ENCODE measurements around the gene GAL3ST3. TPM values are rescaled to one million over a fixed set of nuclear protein-coding genes. Genes with fewer than 3 reads are reported as not detected.
"Not testable (repeated sequence)": the region's sequence is repeated elsewhere in the genome, so short reads cannot be mapped to it uniquely, and the experiment has no call there.

GAL3ST3 gene
- total RNA-seq, 1 donor from 2014 or later: not detected

DNA sequence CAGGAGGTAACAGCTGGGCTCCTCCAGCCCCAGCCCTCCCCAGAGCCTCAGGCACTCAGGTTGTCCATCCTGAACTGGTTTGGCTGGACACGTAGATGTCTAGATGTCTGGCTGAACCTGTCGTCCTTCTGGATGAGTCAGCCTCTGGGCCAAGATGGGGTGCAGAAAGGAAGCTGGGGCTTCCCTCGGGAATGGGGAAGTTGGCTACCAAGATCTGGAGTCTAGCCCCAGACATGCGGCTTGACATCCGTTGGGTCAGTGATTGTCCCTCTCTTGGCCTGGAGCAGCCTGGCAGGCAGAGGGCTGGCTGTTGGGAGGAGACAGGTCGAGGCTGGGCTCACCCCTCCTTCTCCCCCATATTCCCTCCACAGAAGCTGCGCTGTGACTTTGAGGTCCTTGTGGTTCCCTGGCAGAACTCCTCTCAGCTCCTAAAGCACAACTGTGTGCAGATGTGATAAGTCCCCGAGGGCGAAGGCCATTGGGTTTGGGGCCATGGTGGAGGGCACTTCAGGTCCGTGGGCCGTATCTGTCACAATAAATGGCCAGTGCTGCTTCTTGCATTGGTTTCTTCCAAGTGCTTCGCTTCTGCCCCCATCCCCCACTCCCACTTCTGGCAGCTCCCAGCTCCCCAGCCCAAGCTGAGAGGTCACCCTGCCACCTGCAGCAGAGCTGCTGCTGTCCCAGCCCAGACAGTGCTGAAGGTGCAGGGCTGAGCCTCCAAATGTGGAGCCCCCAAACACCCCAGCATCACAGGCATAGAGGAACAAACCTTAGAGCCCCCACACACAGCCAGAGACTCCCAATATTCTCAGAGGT, 35.8 kb downstream of the GAL3ST3 start:
- DNase-seq (ENCODE audit: low spot score): peak; percentile 65

DNA sequence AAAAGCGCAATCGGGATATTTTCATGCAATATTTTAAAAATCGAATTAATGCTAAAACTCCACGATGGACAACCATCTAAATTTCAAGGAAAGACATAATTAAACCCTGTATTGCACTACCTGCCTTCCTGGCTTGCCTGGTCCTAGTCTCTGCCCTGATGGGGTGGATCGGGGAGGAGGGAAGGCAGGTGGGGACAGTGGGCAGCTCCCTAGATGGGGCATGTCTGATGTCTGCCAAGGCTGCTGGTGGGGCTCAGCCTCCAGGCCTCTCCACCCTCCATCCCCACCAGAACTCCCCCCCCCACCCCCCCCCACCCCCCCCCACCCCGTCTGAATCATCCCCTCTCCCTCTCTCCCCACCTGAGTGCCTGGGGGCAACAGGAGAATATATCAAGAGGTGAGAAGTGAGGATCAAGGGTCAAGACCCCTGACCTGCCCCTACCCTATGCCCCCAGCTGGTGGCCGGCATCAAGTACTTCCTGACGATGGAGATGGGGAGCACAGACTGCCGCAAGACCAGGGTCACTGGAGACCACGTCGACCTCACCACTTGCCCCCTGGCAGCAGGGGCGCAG, 36.5 kb downstream of the GAL3ST3 start:
- DNase-seq (ENCODE audit: low spot score): no peak

DNA sequence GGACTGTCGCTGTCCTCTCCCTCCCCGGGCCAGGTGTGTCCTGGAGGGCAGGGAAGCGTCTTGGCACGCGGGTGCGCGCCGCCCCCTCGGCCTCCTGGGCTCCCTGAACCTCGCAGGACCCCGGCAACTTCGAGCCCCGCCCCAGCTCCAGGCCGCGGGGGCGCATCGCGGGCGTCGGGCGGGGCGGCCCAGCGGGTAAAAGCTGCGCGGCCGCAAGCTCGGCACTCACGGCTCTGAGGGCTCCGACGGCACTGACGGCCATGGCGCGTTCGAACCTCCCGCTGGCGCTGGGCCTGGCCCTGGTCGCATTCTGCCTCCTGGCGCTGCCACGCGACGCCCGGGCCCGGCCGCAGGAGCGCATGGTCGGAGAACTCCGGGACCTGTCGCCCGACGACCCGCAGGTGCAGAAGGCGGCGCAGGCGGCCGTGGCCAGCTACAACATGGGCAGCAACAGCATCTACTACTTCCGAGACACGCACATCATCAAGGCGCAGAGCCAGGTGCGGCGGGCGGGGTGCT, 37.1 kb downstream of the GAL3ST3 start, which contains the start of gene CST6:
CST6 (plus strand) TSS at position 224 of the 519 bp plus-strand sequence; CDS start at position 261, 37 bp downstream.
- no peak for DNase-seq (ENCODE audit: low spot score)

DNA sequence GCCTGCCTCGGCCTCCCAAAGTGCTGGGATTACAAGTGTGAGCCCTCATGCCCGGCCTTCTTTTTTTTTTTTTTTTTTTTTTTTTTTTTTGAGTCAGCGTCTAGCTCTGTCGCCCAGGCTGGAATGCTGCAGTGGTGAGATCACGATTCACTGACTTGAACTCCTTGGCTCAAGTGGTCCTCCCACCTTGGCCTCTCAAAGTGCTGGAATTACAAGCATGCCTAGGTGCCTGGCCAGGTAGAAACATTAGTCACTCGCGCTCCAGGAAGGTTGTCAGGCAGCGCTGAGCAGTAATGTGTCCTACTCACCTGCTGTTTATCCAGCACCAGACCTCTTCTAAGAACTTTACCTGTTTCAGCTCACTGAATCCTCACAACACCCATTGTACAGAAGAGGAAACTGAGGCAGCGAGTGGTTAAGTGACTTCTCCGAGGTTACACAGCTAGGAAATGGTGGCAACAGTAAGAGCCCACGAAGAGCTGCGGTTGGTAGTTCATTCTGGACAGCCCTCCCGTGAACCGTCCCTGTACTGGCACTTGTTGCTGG, 37.6 kb downstream of the GAL3ST3 start:
- DNase-seq (ENCODE audit: low spot score): no peak

DNA sequence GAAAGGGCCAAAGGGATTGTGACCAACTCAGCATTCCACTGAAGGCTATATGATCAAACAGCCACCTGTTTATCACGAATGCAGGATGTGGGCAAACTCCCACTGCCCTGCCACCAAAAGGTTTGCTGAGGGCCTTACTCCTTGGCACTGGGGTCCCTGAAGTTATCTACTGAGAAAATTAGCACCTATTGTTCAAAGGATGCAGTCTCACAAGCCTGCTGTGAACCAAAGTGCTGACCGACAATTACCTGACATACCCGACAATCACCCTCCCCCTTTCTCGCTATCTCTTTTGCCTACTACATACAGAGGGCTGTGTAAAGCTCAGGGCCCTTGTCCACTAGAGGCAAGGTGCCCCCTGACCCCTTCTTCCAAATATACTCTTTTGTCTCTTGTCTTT, 38.9 kb downstream of the GAL3ST3 start:
- not testable (repeated sequence) for DNase-seq (ENCODE audit: low spot score)

DNA sequence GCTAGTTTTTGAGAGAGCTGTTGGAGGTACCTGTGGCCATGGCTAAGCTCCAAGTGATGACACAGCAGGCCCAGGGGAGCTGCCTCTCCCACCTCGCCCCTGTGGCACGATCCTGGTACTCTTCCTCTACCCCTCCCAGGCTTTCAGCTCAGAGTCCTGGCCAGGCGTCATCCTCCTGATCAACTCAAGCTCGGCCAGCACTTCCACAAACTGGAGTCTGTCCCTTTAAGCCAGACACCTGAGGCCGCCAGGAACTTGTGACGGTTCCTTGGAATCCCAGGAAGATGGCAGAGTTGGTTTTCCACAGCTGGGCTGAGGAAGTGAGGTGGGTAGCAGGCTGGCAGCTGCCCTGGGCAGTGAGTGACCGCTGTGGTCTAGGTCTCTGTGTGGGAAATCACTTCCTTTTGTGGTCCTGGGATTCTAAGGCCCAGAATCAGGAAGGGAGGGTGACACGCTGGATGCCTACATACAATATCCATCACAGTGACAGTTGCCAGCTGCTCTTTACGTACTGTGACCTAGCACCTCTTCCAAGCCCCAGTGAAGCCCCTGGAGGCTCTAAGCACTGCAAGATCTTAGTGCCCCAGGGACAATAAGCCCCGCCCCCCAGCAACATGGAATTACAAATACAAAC, 40.4 kb downstream of the GAL3ST3 start:
- DNase-seq (ENCODE audit: low spot score): no peak

DNA sequence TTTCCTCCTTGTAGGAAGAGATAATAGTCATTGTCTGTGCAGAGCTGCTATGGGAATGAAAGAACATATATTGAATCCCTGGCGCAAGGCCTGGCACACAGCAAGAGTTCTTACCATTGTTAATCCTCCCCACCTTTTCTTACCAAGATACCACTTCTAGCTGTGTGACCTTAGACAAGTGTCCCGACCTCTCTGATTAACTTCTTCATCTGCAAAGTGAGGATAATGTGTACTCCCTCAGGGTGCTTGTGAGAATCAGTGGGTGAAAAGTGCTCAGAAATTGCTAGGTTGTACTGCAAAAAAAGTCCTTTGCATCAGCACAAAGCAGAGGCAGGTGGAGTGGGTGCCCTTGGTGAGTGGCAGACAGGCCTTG, 40.9 kb downstream of the GAL3ST3 start:
- no peak for DNase-seq (ENCODE audit: low spot score)

DNA sequence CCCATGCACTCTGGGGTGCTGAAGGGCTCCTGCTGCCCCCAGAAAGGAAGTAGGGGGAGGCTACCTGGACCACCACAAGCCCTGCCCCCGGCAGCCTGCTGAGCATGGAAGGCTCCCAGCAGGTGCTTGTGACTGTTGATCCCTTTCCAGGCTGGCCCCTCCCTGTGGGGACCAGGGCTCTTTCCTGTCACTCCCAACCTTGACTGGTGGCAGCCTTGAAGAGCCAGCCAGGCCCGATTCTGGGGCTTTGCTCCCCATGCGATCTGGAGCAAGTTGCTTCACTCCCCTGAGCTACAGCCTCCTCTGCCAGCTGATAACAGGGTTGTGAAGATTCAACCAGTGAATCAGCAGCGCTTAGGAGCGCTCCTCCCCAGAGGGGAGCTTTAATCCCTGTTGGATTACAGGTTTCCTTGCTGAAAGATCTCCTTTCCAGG, 41.7 kb downstream of the GAL3ST3 start:
- no peak for DNase-seq (ENCODE audit: low spot score)

DNA sequence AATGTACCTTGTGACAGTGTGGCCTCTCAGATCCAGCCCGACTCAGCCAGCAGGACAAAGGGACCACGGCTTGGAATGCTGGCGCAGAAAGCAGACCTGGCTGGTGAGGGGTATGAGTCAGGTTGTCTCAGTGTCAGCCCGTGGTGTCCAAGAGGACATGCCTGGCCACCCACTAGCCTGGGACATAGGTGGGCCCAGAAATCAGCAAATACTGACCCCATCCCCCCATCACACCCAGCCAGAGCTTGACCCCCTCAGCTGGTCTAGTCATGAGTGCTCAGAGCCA, 42.1 kb downstream of the GAL3ST3 start:
- DNase-seq (ENCODE audit: low spot score): no peak

DNA sequence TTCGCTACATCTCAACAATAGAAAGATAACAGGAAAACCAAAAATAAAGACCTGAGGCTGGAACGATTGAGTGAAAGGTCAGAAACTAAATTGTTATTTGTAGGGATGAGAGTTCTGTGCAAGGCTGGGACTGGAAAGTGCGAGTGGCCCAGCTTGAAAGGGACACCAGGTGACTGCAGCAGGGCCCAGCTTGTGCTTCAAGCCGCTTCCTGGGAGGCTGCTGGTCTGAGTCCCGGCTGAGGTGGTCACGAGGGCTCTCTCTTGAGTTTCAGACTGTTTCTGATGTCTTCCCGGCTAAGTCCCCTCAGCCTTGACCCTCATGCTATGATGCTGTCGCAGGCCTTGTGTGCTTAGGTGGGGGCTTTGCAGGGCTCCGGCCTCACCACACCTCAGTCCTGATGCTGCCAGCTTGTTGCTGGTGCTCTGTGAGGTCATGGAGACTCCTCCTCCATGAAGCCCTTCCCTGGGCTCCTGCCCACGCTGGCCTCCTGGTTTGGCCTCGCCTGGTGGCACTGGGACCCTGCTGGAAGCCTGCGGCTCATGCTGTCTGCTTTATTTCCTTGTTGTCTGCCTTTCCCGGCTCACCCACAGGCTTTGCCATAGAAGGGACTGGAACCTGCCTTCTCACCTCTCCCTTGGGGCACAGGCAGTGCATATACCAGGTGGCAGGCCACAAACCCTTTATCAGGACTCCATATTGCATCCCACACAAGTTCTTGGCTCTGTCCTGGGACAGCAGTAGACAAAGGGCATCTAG, 42.6 kb downstream of the GAL3ST3 start:
- DNase-seq (ENCODE audit: low spot score): no peak

DNA sequence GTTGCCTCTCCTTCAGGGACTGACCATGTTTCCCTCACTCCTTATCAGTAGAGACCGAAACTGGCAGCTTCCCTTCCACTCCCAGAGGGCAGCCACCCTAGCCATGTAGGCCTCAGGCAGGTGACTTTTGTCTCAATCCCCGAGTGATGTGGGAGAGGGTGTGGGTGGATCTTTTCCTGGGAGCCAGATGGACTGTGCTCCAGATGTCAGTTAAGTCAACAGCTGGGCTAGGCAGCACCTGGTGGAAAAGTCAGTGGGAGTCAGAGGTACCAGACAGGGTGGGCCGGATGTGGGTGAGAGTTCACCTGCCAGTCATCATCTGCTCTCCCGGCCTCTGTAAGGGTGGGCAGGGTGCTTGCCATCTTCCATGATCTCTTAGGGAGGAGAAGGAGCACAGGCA, 44.8 kb downstream of the GAL3ST3 start:
- no peak for DNase-seq (ENCODE audit: low spot score)

DNA sequence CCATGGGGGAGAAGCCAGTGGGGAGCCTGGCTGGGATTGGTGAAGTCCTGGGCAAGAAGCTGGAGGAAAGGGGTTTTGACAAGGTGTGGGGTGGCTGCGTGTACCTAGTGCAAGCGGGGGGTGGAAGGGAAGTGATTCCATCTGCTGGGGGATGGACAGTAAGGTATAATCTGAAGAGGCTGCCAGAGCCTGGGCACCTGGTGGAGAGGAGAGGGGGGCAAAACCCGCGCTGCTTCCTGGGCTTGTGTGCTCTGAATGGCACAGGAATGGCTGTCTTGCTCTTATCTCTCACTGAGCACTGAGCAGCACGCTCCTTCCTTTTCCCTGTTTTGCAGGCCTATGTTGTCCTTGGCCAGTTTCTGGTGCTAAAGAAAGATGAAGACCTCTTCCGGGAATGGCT, 45.7 kb downstream of the GAL3ST3 start:
- DNase-seq (ENCODE audit: low spot score): no peak

DNA sequence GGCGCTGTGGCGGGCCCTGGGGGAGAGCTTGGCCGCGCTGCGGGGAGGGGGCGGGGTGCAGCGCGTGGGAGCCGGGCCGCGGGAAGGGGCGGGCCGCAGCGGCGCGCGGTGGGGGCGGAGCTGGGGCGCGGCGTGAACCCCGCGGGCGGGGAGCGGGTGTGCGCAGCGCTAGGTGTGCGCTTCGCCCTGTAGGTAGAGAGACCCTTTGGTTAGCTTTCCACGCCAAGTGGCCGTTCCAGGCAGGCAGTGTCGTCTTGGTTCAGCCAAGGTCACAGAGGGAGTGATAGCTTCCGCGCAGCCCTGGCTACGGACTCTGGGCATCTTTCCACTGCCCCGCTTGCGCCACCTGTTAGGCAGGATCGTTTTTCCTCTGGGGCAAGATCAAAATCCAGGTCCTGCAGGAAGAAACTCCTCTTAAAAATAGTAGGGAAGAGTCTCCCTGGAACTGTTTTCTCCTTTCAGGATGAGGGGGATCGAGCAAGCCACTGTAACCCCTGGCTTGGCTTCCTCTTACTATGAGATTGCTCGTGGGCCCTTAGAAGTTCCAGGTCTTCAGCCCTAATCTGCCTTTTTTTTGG, 46.2 kb downstream of the GAL3ST3 start:
- no peak for DNase-seq (ENCODE audit: low spot score)

DNA sequence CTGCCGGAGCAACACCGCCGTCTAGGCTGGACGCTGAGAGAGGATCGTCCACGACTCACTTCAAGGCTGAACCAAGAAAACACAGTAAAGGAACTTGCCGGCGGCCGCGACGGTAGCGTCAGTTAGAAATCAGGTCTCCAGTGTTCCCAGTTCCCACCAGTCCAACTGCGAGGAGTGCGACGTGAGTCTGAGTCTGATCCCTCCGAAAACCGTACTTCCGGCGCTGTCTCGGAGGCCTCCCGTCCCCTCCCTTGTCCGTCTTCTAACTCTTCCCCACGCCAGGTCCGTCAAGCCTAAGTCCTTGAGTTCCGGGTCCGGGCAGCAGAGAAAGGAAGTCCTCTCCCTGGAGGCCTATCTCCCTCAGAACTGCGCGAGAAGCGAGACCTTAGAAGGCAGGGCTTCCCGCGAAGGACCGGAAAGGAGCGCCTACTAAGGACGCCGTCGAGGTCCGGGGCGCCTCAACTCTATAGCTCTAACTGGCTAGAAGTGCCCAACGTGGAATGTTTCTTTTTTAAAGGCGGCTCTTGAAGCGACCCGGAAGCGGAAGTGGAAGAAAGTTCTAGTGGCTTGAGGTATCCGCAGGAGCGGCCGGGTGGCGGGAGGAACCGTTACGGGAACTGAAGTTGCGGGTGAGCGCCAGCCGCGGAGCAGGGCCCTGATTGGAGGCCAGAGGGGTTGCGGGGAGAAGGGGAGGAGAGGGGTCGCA, 46.9 kb downstream of the GAL3ST3 start, which contains the start of the genes BANF1 and EIF1AD:
BANF1 (plus strand) TSS at position 562 of the 706 bp plus-strand sequence. CDS start 748 bp downstream, outside the sequence.
EIF1AD (minus strand) TSS at position 216 of the 706 bp plus-strand sequence. CDS start 1,768 bp downstream, outside the sequence.
- DNase-seq (ENCODE audit: low spot score): peak; percentile 94

DNA sequence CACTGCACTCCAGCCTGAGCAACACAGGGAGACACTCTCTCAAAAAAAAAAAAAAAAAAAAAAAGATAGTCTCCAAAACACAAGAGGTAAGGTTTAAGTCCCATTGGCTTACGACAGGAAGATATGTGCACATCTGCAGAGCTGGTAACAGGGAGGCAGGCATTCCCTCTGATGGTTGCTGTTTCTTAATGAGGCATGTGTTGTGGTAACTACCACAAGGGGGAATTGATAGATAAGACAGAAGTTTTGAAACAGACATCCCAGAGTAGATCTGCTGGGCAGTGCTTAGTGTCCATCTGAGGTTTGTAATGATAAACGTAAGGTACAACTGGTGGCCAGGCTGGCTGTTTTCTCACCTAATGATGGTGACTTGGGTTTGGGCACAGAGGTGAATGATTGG, 51.7 kb downstream of the GAL3ST3 start:
- no peak for DNase-seq (ENCODE audit: low spot score)

DNA sequence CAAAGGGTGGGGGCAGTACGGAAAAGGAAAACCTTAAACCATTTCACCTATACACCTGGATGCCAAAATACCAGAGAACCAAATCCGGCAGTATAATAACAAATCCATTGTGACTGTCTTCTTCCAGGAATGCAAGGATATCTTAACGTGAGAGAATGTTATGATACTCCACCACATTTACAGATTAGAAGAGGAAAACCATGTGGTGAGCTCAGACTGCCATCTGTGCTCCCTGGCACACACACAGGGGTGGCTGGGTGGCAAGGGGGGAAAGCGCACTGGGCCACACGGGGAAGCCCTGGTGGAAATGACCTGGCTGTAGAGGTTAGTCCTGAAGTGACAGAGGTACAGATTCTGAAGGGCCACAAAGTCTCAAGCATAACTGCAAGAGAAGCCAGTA, 56.9 kb downstream of the GAL3ST3 start:
- DNase-seq (ENCODE audit: low spot score): no peak

Data from ureter (tissue), 1 donor.